Gastroesophageal sphincter (tissue), 4 donors: ENCODE results near the gene PLAAT2. TPM values are rescaled to one million over a fixed set of nuclear protein-coding genes. Genes with fewer than 3 reads are reported as not detected.

Experiments
- ATAC-seq: fragments of 150-250 bp; one replicate; pipeline ENCODE4 v1.9.1; 2016; ENCODE audit warnings: mild to moderate bottlenecking, moderate library complexity
- H3K27ac ChIP-seq, 4 donors: fragments of 200-600 bp; sonication (generic) in 3 of 4; 1 replicate in 3 of 4; 2 replicates in 1 of 4; pipeline ENCODE4 v1.5.1; 2016 to 2019
- H3K27me3 ChIP-seq: fragments of 200-600 bp; sonication (generic); one replicate; pipeline ENCODE4 v1.5.1; 2019
- H3K36me3 ChIP-seq, 2 donors: fragments of 200-600 bp; sonication (generic); one replicate each; pipeline ENCODE4 v1.5.1; 2019; ENCODE audit warnings: control low read depth in 1 of 2
- H3K4me1 ChIP-seq, 3 donors: fragments of 200-600 bp; sonication (generic); 1 replicate in 2 of 3; 2 replicates in 1 of 3; pipeline ENCODE4 v1.5.1; 2016 to 2019; ENCODE audit warnings: control low read depth in 2 of 3
- H3K4me3 ChIP-seq, 2 donors: fragments of 200-600 bp; sonication (generic); one replicate each; pipeline ENCODE4 v1.5.1; 2019; ENCODE audit warnings: mild to moderate bottlenecking in 1 of 2, moderate library complexity in 1 of 2
- H3K9me3 ChIP-seq, 3 donors: fragments of 200-600 bp; sonication (generic); one replicate each; pipeline ENCODE4 v1.5.1; 2017 to 2019; ENCODE audit warnings: control low read depth in 2 of 3
- EP300 ChIP-seq: sonication (generic); formaldehyde crosslinking; IDR thresholded peaks from one replicate; pipeline ENCODE4 v1.6.1; 2017; ENCODE audit warnings: antibody characterized with exemption, mild to moderate bottlenecking
- POLR2A ChIP-seq, 2 donors: fragments of 450-650 bp; IDR thresholded peaks; one replicate each; pipeline ENCODE4 v1.6.1; 2017; ENCODE audit warnings: antibody characterized with exemption in 2 of 2, mild to moderate bottlenecking in 2 of 2, moderate library complexity in 1 of 2
- POLR2AphosphoS5 ChIP-seq: sonication (generic); formaldehyde crosslinking; IDR thresholded peaks from one replicate; pipeline ENCODE4 v1.6.1; 2017; ENCODE audit warnings: antibody characterized with exemption
- WGBS, 2 donors: methylation state at CpG; one replicate each; pipeline ENCODE4 v1.1.5; 2018; ENCODE audit warnings: low coverage in 1 of 2; 5-methylcytosine and 5-hydroxymethylcytosine counted together
- total RNA-seq, 4 donors: library from RNA; depleted of rRNA; stranded (reverse); fragments of >200 nt; gene quantifications; one replicate each; pipeline ENCODE4 v1.1.0, GENCODE V29; 2016
- TF ChIP-seq, protein P1 (sequence below), 4 experiments: fragments of 200-600 bp in 2 of 4; fragments of 450-650 bp in 2 of 4; sonication (generic) in 1 of 4; IDR thresholded peaks; one replicate each; pipeline ENCODE4 v1.5.1; 2017 to 2019; ENCODE audit warnings: antibody characterized with exemption in 4 of 4, mild to moderate bottlenecking in 2 of 4, moderate library complexity in 2 of 4

The PLAAT2 gene
- total RNA-seq, 4 donors from 2014 or later: not detected

- Histone ChIP-seq H3K27ac (no peak overlapping the region), H3K36me3 (no peaks in the 10 kb centered on the region), H3K4me3 (no peak overlapping the region), H3K9me3 (no peaks in the 10 kb centered on the region), H3K4me1 (peaks cover 0 to 31% (median 9%) of the 10 kb centered on the region in 3 donors), H3K27me3 (no peaks in the 10 kb centered on the region)
- TF ChIP-seq EP300 (no peak), POLR2AphosphoS5 (no peak), POLR2A (IDR thresholded peaks at IDR 0.05) (no peak)
- TF ChIP-seq, protein P1, sequence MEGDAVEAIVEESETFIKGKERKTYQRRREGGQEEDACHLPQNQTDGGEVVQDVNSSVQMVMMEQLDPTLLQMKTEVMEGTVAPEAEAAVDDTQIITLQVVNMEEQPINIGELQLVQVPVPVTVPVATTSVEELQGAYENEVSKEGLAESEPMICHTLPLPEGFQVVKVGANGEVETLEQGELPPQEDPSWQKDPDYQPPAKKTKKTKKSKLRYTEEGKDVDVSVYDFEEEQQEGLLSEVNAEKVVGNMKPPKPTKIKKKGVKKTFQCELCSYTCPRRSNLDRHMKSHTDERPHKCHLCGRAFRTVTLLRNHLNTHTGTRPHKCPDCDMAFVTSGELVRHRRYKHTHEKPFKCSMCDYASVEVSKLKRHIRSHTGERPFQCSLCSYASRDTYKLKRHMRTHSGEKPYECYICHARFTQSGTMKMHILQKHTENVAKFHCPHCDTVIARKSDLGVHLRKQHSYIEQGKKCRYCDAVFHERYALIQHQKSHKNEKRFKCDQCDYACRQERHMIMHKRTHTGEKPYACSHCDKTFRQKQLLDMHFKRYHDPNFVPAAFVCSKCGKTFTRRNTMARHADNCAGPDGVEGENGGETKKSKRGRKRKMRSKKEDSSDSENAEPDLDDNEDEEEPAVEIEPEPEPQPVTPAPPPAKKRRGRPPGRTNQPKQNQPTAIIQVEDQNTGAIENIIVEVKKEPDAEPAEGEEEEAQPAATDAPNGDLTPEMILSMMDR (IDR thresholded peaks at IDR 0.05): no peak
- 100% methylated on average over 1 of the region's 12 CpGs; no CpG with 5 or more reads in 1 of the 2 donors for WGBS, 2 donors
- ATAC-seq: no peak
These were observed 54.4 kb downstream of the PLAAT2 start for GRCh38 chr11:63508745-63509144.

DNA sequence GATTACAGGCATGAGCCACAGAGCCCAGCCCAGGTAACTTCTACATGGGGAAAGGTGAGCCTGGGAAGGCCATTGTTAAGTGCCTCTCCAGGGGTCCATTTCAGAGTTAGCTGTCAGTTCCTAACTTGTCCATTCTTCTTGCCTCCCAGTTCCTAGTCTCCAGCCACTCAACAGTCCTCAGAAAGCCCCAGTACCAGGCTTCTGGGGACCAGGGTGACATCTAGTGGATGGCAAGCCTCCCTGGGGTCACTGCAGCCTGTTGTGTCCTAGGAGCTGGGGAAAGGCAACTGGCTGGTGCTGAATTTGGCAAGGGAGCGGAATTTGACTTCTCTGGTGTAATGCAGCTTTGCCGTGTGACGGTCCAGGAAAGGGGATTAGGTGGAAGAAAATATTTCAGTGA is 55.2 kb downstream of the PLAAT2 start:
- no peaks in the 10 kb centered on the region for H3K9me3 ChIP-seq
- H3K4me1 ChIP-seq: peaks cover 0 to 31% (median 9%) of the 10 kb centered on the region in 3 donors
- H3K27me3 ChIP-seq: no peaks in the 10 kb centered on the region
- no peaks in the 10 kb centered on the region for H3K36me3 ChIP-seq
- 89 to 95% methylated on average over 3 of the region's 3 CpGs for WGBS, 2 donors
- TF ChIP-seq, protein P1 (IDR thresholded peaks at IDR 0.05): peak in 2 of 4 experiments; percentile 9 to 40
- no peak for TF ChIP-seq POLR2AphosphoS5
- TF ChIP-seq POLR2A (IDR thresholded peaks at IDR 0.05): no peak
- TF ChIP-seq EP300: no peak
- no peak overlapping the region for H3K27ac ChIP-seq
- H3K4me3 ChIP-seq: no peak overlapping the region
- no peak for ATAC-seq

- Histone ChIP-seq H3K27me3 (no peaks in the 10 kb centered on the region), H3K4me1 (peaks cover 0 to 31% (median 9%) of the 10 kb centered on the region in 3 donors), H3K36me3 (no peaks in the 10 kb centered on the region), H3K4me3 (no peak overlapping the region), H3K27ac (no peak overlapping the region), H3K9me3 (no peaks in the 10 kb centered on the region)
- TF ChIP-seq POLR2AphosphoS5 (no peak), POLR2A (IDR thresholded peaks at IDR 0.05) (no peak), EP300 (no peak)
- TF ChIP-seq, protein P1 (IDR thresholded peaks at IDR 0.05): no peak
- WGBS, 2 donors: 89 to 90% methylated on average over 1 to 2 of the region's 2 CpGs
- no peak for ATAC-seq
These were observed 55.7 kb downstream of the PLAAT2 start for GRCh38 chr11:63507511-63507910.

GRCh38 chr11:63506876-63507275 is 56.3 kb downstream of the PLAAT2 start:
- H3K27ac ChIP-seq: no peak overlapping the region
- TF ChIP-seq POLR2A (IDR thresholded peaks at IDR 0.05): no peak
- TF ChIP-seq, protein P1 (IDR thresholded peaks at IDR 0.05): no peak
- no peak for TF ChIP-seq POLR2AphosphoS5
- TF ChIP-seq EP300: no peak
- no peaks in the 10 kb centered on the region for H3K36me3 ChIP-seq
- no peaks in the 10 kb centered on the region for H3K9me3 ChIP-seq
- no peak overlapping the region for H3K4me3 ChIP-seq
- H3K4me1 ChIP-seq: peaks cover 0 to 31% (median 9%) of the 10 kb centered on the region in 3 donors
- no peaks in the 10 kb centered on the region for H3K27me3 ChIP-seq
- no peak for ATAC-seq
- WGBS, 2 donors: no CpG with 5 or more reads among the region's 2 CpGs

DNA sequence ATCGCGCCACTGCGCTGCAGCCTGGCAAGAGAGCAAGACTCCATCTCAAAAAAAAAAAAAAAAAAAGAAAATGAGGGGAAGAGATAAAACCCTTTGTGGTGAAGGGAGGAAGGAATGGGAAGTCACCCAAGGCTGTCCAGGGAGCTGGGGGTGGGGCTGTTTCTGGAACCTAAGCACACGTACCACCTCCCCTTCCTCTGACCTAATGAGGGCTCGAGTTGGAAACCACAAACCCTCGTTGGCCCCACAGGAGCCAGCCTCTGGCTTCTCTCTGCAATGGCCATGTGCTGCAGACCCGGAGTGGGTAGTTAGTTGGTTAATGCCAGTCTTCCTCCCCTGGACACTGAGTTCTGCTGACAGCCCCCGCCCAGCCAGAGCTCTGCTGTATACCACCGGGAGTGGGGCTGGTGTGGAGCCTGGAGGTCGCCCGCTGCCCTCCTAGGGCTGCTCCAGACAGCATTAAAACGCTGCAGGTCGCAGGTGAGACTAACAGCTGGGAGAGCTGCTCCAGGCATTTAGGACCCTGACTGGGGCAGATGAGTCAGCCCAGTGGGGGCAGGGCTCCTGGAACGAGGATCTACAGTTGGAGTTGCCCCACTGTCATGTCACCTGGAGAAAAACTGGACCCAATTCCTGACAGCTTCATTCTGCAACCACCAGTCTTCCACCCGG is 57.2 kb downstream of the PLAAT2 start, which contains the start of gene LGALS12:
LGALS12 (plus strand) TSS at position 228 of the 672 bp plus-strand sequence; CDS start at position 603, 375 bp downstream.
- no peak within 1 kb of the TSS for H3K4me3 ChIP-seq
- ATAC-seq: no peak
- TF ChIP-seq EP300: no peak
- no peak for TF ChIP-seq POLR2A (IDR thresholded peaks at IDR 0.05)
- TF ChIP-seq, protein P1 (IDR thresholded peaks at IDR 0.05): no peak
- no peak for TF ChIP-seq POLR2AphosphoS5
- no peaks in the 10 kb centered on the region for H3K9me3 ChIP-seq
- H3K27me3 ChIP-seq: no peaks in the 10 kb centered on the region
- H3K27ac ChIP-seq: no peak within 1 kb of the TSS
- peaks cover 0 to 29% (median 9%) of the 10 kb centered on the region in 3 donors for H3K4me1 ChIP-seq
- no peaks in the 10 kb centered on the region for H3K36me3 ChIP-seq
- WGBS, 2 donors: 55 to 67% methylated on average over 1 to 6 of the region's 15 CpGs
